CD4-positive, alpha-beta T cell (primary cell): ENCODE measurements around the gene SHISA6. TPM values are rescaled to one million over a fixed set of nuclear protein-coding genes. Genes with fewer than 3 reads are reported as not detected.
"Not testable (repeated sequence)": the region's sequence is repeated elsewhere in the genome, so short reads cannot be mapped to it uniquely, and the experiment has no call there.

Source experiments
- ATAC-seq: fragments of 200-7000 bp; cut with Tn5 transposase; one replicate; pipeline ENCODE4 v1.10.0; 2022; ENCODE audit warnings: mild to moderate bottlenecking; ENCODE audit not compliant: poor library complexity
- CTCF ChIA-PET: fragments of 350-600 bp; sonication (Branson Sonifier 250); formaldehyde crosslinking; loops from one replicate; lab custom pipeline; 2021; ENCODE audit warnings: antibody characterized with exemption, inconsistent platforms; lab: Charles Lee
- POLR2A ChIA-PET: fragments of 350-600 bp; sonication (Branson Sonifier 250); formaldehyde crosslinking; loops from one replicate; lab custom pipeline; 2021; ENCODE audit warnings: antibody characterized with exemption, inconsistent platforms; lab: Charles Lee
- DNase-seq, 14 experiments: peaks; one replicate each; pipeline ENCODE4 v3.0.0-alpha.2; 2013 to 2020; ENCODE audit warnings: mixed read lengths in 2 of 14
- H3K27ac ChIP-seq, 2 donors: one replicate each; pipeline versions ENCODE4 v1.5.1 to v1.7.0; 2013; ENCODE audit warnings: low read length in 2 of 2, low read depth in 1 of 2, mild to moderate bottlenecking in 1 of 2
- H3K27me3 ChIP-seq, 2 experiments: 1 replicate in 1 of 2; 2 replicates in 1 of 2; pipeline versions ENCODE4 v1.6.1 to v1.7.0; 2013; ENCODE audit warnings: low read length in 2 of 2, control low read depth in 1 of 2, mild to moderate bottlenecking in 1 of 2, moderate library complexity in 1 of 2; ENCODE audit not compliant: insufficient read depth in 2 of 2, control insufficient read depth in 1 of 2
- H3K36me3 ChIP-seq: one replicate; pipeline ENCODE4 v1.6.1; 2013; ENCODE audit warnings: low read length, control low read depth; ENCODE audit not compliant: insufficient read depth
- H3K4me1 ChIP-seq: one replicate; pipeline ENCODE4 v1.6.1; 2013; ENCODE audit warnings: low read length, control low read depth; ENCODE audit not compliant: insufficient read depth
- H3K4me3 ChIP-seq: one replicate; pipeline ENCODE4 v1.5.1; 2013; ENCODE audit warnings: mild to moderate bottlenecking, low read length, moderate library complexity
- H3K9me3 ChIP-seq, 2 experiments: 1 replicate in 1 of 2; 2 replicates in 1 of 2; pipeline versions ENCODE4 v1.6.1 to v1.7.0; 2013; ENCODE audit warnings: low read length in 2 of 2, mild to moderate bottlenecking in 2 of 2, control low read depth in 1 of 2, moderate library complexity in 1 of 2; ENCODE audit not compliant: control insufficient read depth in 1 of 2, insufficient read depth in 1 of 2
- H3K27ac Mint-ChIP-seq: one replicate; pipeline ENCODE4 v1.8.0; 2020; ENCODE audit warnings: mixed read lengths
- H3K27me3 Mint-ChIP-seq: one replicate; pipeline ENCODE4 v1.8.0; 2021; ENCODE audit warnings: mixed read lengths
- H3K36me3 Mint-ChIP-seq: one replicate; pipeline ENCODE4 v1.8.0; 2021; ENCODE audit warnings: low read depth, mixed read lengths
- H3K4me1 Mint-ChIP-seq: one replicate; pipeline ENCODE4 v1.8.0; 2021; ENCODE audit warnings: low read depth, mixed read lengths
- H3K4me3 Mint-ChIP-seq: one replicate; pipeline ENCODE4 v1.8.0; 2020; ENCODE audit warnings: mild to moderate bottlenecking, mixed read lengths
- H3K9me3 Mint-ChIP-seq: one replicate; pipeline ENCODE4 v1.8.0; 2020; ENCODE audit warnings: mixed read lengths
- intact Hi-C, 2 experiments: fragments of 100-400 bp; cut with DNase I in 1 of 2; cut with micrococcal nuclease in 1 of 2; formaldehyde crosslinking; loops; one replicate each; pipeline versions ENCODE4 v1.15.1 to v1.9.0; 2023 to 2025; cut with DNase I, micrococcal nuclease
- total RNA-seq, 174 experiments: library from RNA in 2 of 174; stranded (reverse) in 2 of 174; gene quantifications; one replicate each; pipeline ENCODE4 v1.2.3 and lab custom pipeline; 2021 to 2026
- TF ChIP-seq, protein P1 (sequence below): fragments of 200-600 bp; IDR thresholded peaks from one replicate; pipeline ENCODE4 v1.8.0; 2022; ENCODE audit warnings: antibody characterized with exemption, mild to moderate bottlenecking

The SHISA6 gene
- total RNA-seq, 2 experiments from 2014 or later = not detected

DNA sequence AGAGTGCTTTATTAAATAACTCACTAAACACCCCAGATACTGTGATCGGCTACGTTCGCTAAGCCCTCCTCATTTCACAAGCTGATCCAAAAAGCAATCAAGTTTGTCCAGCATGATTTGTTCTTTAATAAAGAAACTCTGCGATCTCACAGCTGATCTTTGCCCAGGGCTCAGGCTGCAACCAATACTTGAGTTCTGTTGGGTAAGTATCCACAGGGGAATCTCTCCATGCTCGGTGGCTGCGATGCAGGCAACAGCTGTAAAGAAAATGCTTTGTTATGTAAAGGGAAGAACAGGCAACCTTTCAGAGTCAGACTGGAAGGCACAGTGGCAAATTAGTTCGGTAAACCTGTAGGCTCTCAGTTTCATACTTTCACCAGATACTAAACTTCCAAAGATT is 67.5 kb downstream of the SHISA6 start:
- Mint-ChIP-seq H3K27ac (no peak overlapping the region), H3K4me3 (no peak overlapping the region), H3K36me3 (no peaks in the 10 kb centered on the region), H3K27me3 (no peaks in the 10 kb centered on the region), H3K4me1 (no peaks in the 10 kb centered on the region), H3K9me3 (peaks cover 5% of the 10 kb centered on the region)
- no peaks in the 10 kb centered on the region for H3K4me1 ChIP-seq
- no peak for ATAC-seq
- ChIA-PET POLR2A (no interaction called here), CTCF (no interaction called here)
- no peak overlapping the region for H3K4me3 ChIP-seq
- intact Hi-C loops = no loop called here
- peaks cover 0 to 13% of the 10 kb centered on the region in 2 experiments for H3K9me3 ChIP-seq
- no peaks in the 10 kb centered on the region for H3K27me3 ChIP-seq
- TF ChIP-seq, protein P1, sequence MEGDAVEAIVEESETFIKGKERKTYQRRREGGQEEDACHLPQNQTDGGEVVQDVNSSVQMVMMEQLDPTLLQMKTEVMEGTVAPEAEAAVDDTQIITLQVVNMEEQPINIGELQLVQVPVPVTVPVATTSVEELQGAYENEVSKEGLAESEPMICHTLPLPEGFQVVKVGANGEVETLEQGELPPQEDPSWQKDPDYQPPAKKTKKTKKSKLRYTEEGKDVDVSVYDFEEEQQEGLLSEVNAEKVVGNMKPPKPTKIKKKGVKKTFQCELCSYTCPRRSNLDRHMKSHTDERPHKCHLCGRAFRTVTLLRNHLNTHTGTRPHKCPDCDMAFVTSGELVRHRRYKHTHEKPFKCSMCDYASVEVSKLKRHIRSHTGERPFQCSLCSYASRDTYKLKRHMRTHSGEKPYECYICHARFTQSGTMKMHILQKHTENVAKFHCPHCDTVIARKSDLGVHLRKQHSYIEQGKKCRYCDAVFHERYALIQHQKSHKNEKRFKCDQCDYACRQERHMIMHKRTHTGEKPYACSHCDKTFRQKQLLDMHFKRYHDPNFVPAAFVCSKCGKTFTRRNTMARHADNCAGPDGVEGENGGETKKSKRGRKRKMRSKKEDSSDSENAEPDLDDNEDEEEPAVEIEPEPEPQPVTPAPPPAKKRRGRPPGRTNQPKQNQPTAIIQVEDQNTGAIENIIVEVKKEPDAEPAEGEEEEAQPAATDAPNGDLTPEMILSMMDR = no peak
- DNase-seq = no peak
- H3K36me3 ChIP-seq = no peaks in the 10 kb centered on the region
- H3K27ac ChIP-seq = no peak overlapping the region

GRCh38 chr17:11309033-11309432 is 68.0 kb downstream of the SHISA6 start:
- peaks cover 0 to 8% of the 10 kb centered on the region in 2 experiments for H3K9me3 ChIP-seq
- H3K4me3 ChIP-seq = no peak overlapping the region
- ChIA-PET POLR2A (no interaction called here), CTCF (no interaction called here)
- Mint-ChIP-seq H3K27ac (no peak overlapping the region), H3K4me3 (no peak overlapping the region), H3K36me3 (no peaks in the 10 kb centered on the region), H3K9me3 (peaks cover 5% of the 10 kb centered on the region), H3K27me3 (no peaks in the 10 kb centered on the region), H3K4me1 (no peaks in the 10 kb centered on the region)
- no peaks in the 10 kb centered on the region for H3K27me3 ChIP-seq
- intact Hi-C loops = no loop called here
- DNase-seq = no peak
- ATAC-seq = no peak
- TF ChIP-seq, protein P1 = no peak
- no peaks in the 10 kb centered on the region for H3K36me3 ChIP-seq
- H3K27ac ChIP-seq = no peak overlapping the region
- H3K4me1 ChIP-seq = no peaks in the 10 kb centered on the region

DNA sequence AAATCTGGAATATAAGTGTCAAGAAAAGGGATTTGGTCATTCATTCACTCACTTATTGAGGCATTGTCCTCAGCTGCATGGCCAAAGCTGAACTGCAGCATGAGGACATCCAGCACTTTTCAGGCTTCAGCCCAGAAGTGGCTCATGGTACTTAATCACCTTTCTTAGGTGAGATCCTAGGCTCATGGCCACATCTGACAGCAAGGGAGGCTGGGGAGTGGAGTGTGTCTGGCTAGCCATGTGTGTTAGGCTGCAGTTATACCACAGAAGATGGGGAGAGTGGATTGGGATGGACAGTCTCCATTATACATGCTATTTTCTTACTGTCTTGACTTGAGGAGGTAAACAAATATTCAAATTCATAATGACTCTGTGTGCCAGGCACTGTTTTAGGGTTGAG is 68.8 kb downstream of the SHISA6 start:
- intact Hi-C loops = no loop called here
- no peaks in the 10 kb centered on the region for H3K27me3 Mint-ChIP-seq
- POLR2A ChIA-PET = no interaction called here

DNA sequence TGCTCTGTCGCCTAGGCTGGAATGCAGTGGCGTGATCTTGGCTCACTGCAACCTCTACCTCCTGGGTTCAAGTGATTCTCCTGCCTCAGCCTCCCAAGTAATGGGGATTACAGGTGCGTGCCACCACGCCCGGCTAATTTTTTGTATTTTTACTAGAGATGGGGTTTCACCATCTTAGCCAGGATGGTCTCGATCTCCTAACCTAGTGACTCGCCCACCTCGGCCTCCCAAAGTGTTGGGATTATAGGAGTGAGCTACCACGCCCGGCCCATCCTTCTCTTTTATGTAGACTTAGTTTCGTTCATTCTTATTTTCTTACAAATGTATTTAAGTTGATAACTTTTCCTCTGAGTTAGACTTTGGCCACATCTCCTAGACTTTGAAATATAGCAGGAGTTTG is 75.4 kb downstream of the SHISA6 start:
- DNase-seq, H3K36me3 ChIP-seq, H3K27ac ChIP-seq, H3K4me1 Mint-ChIP-seq, H3K27me3 Mint-ChIP-seq, H3K9me3 ChIP-seq, H3K27me3 ChIP-seq, intact Hi-C loops, H3K4me1 ChIP-seq, H3K4me3 ChIP-seq, H3K36me3 Mint-ChIP-seq, H3K4me3 Mint-ChIP-seq, CTCF ChIA-PET, POLR2A ChIA-PET, ATAC-seq, H3K9me3 Mint-ChIP-seq, H3K27ac Mint-ChIP-seq: not testable (repeated sequence)

More for the DNA sequence above, 68.8 kb downstream of the SHISA6 start:
- TF ChIP-seq, protein P1 = no peak
- ATAC-seq = no peak
- H3K27me3 ChIP-seq = no peaks in the 10 kb centered on the region
- H3K4me3 ChIP-seq = no peak overlapping the region
- CTCF ChIA-PET = no interaction called here
- H3K4me1 ChIP-seq = no peaks in the 10 kb centered on the region
- H3K36me3 ChIP-seq = no peaks in the 10 kb centered on the region
- peaks cover 5% of the 10 kb centered on the region for H3K9me3 Mint-ChIP-seq
- H3K4me3 Mint-ChIP-seq = no peak overlapping the region
- no peak overlapping the region for H3K27ac ChIP-seq
- H3K36me3 Mint-ChIP-seq = no peaks in the 10 kb centered on the region
- peaks cover 0 to 6% of the 10 kb centered on the region in 2 experiments for H3K9me3 ChIP-seq
- DNase-seq = no peak
- H3K4me1 Mint-ChIP-seq = no peaks in the 10 kb centered on the region
- H3K27ac Mint-ChIP-seq = no peak overlapping the region
